Measurements from ENCODE around the gene GCM1.

Gene GCM1

GRCh38 chr6:53107091-53107490 is 41.5 kb downstream of the GCM1 start:
- no peak for DNase-seq (ENCODE audit: low read depth in 3 of 3)

- DNase-seq (ENCODE audit: low read depth in 3 of 3), result no peak
Observed at GRCh38 chr6:53104916-53105315, 43.7 kb downstream of the GCM1 start.

- DNase-seq (ENCODE audit: low read depth in 3 of 3), result no peak
Observed at GRCh38 chr6:53103993-53104675, 44.5 kb downstream of the GCM1 start.

- DNase-seq (ENCODE audit: low read depth in 3 of 3), result no peak
Observed at GRCh38 chr6:53101006-53101405, 47.6 kb downstream of the GCM1 start.

GRCh38 chr6:53100561-53100960 is 48.1 kb downstream of the GCM1 start:
- no peak for DNase-seq (ENCODE audit: low read depth in 3 of 3)

GRCh38 chr6:53095716-53096115 is 52.9 kb downstream of the GCM1 start:
- no peak for DNase-seq (ENCODE audit: low read depth in 3 of 3)

- no peak for DNase-seq (ENCODE audit: low read depth in 3 of 3)
Observed at GRCh38 chr6:53095270-53095669, 53.4 kb downstream of the GCM1 start.

GRCh38 chr6:53090576-53090975 is 58.1 kb downstream of the GCM1 start:
- DNase-seq (ENCODE audit: low read depth in 3 of 3), result no peak

GRCh38 chr6:53089948-53090347 is 58.7 kb downstream of the GCM1 start:
- no peak for DNase-seq (ENCODE audit: low read depth in 3 of 3)

- no peak for DNase-seq (ENCODE audit: low read depth in 3 of 3)
Observed at GRCh38 chr6:53086302-53086701, 62.3 kb downstream of the GCM1 start.

- no peak for DNase-seq (ENCODE audit: low read depth in 3 of 3)
Observed at GRCh38 chr6:53080813-53081212, 67.8 kb downstream of the GCM1 start.
